D341Med (cell line): ENCODE data around the gene TIAM1.

Source experiments
- DNase-seq: peaks from one replicate; pipeline ENCODE4 v3.0.0; 2012; ENCODE audit warnings: low spot score

TIAM1 gene

GRCh38 chr21:31164713-31165694 is 179.1 kb downstream of the TIAM1 start:
- no peak for DNase-seq

- no peak for DNase-seq
Measured at GRCh38 chr21:31162827-31163226, 181.2 kb downstream of the TIAM1 start.

- no peak for DNase-seq
Measured at GRCh38 chr21:31162079-31162699, 181.9 kb downstream of the TIAM1 start.

- DNase-seq: no peak
Measured at GRCh38 chr21:31161157-31161556, 182.9 kb downstream of the TIAM1 start.

GRCh38 chr21:31159808-31160207 is 184.3 kb downstream of the TIAM1 start:
- no peak for DNase-seq

- no peak for DNase-seq
Measured at GRCh38 chr21:31158789-31159581, 185.1 kb downstream of the TIAM1 start.

- no peak for DNase-seq
Measured at GRCh38 chr21:31157756-31158155, 186.3 kb downstream of the TIAM1 start.

- no peak for DNase-seq
Measured at GRCh38 chr21:31156662-31157061, 187.4 kb downstream of the TIAM1 start.

GRCh38 chr21:31156169-31156568 is 187.9 kb downstream of the TIAM1 start:
- DNase-seq: no peak

GRCh38 chr21:31151156-31152045 is 192.7 kb downstream of the TIAM1 start:
- DNase-seq: no peak

- DNase-seq: no peak
Measured at GRCh38 chr21:31145274-31145673, 198.8 kb downstream of the TIAM1 start.

- no peak for DNase-seq
Measured at GRCh38 chr21:31143036-31143435, 201.0 kb downstream of the TIAM1 start.

- no peak for DNase-seq
Measured at GRCh38 chr21:31142600-31142999, 201.5 kb downstream of the TIAM1 start.

- no peak for DNase-seq
Measured at GRCh38 chr21:31141389-31142000, 202.6 kb downstream of the TIAM1 start.

- no peak for DNase-seq
Measured at GRCh38 chr21:31140676-31141075, 203.4 kb downstream of the TIAM1 start.

GRCh38 chr21:31140025-31140424 is 204.0 kb downstream of the TIAM1 start:
- DNase-seq: no peak

- no peak for DNase-seq
Measured at GRCh38 chr21:31137960-31138359, 206.1 kb downstream of the TIAM1 start.

- no peak for DNase-seq
Measured at GRCh38 chr21:31136891-31137290, 207.2 kb downstream of the TIAM1 start.

- DNase-seq: no peak
Measured at GRCh38 chr21:31135531-31136184, 208.4 kb downstream of the TIAM1 start.

GRCh38 chr21:31133243-31133830 is 210.7 kb downstream of the TIAM1 start:
- DNase-seq: no peak
